Liver (tissue), 3 donors: ENCODE measurements around the gene PRR16.

ENCODE experiments used
- ATF3 ChIP-seq: IDR thresholded peaks from 2 replicates; pipeline ENCODE4 v1.6.1; 2016; ENCODE audit warnings: antibody characterized with exemption
- CTCF ChIP-seq: fragments of 150-350 bp; IDR thresholded peaks from 2 replicates; pipeline ENCODE4 v1.5.1; 2017; ENCODE audit warnings: improper control_type of control experiment, low read depth, low read length; ENCODE audit not compliant: missing input control
- YY1 ChIP-seq: IDR thresholded peaks from 2 replicates; pipeline ENCODE4 v1.6.1; 2016; ENCODE audit warnings: antibody characterized with exemption, mild to moderate bottlenecking
- donor health status: healthy.
- donor health status: healthy.

- TF ChIP-seq ATF3 = no peak
- no peak for TF ChIP-seq CTCF
- no peak for TF ChIP-seq YY1
Measured at GRCh38 chr5:120510994-120511686, 47.0 kb downstream of the PRR16 start.
